GM19438 (cell line): ENCODE data around the gene FJX1.

Experiments
- ATAC-seq: cut with Tn5 transposase; IDR thresholded peaks from one replicate; pipeline ENCODE4 v1.9.1; 2021; ENCODE audit warnings: low read depth; ENCODE audit not compliant: unreplicated experiment

The FJX1 gene, protein sequence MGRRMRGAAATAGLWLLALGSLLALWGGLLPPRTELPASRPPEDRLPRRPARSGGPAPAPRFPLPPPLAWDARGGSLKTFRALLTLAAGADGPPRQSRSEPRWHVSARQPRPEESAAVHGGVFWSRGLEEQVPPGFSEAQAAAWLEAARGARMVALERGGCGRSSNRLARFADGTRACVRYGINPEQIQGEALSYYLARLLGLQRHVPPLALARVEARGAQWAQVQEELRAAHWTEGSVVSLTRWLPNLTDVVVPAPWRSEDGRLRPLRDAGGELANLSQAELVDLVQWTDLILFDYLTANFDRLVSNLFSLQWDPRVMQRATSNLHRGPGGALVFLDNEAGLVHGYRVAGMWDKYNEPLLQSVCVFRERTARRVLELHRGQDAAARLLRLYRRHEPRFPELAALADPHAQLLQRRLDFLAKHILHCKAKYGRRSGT

DNA sequence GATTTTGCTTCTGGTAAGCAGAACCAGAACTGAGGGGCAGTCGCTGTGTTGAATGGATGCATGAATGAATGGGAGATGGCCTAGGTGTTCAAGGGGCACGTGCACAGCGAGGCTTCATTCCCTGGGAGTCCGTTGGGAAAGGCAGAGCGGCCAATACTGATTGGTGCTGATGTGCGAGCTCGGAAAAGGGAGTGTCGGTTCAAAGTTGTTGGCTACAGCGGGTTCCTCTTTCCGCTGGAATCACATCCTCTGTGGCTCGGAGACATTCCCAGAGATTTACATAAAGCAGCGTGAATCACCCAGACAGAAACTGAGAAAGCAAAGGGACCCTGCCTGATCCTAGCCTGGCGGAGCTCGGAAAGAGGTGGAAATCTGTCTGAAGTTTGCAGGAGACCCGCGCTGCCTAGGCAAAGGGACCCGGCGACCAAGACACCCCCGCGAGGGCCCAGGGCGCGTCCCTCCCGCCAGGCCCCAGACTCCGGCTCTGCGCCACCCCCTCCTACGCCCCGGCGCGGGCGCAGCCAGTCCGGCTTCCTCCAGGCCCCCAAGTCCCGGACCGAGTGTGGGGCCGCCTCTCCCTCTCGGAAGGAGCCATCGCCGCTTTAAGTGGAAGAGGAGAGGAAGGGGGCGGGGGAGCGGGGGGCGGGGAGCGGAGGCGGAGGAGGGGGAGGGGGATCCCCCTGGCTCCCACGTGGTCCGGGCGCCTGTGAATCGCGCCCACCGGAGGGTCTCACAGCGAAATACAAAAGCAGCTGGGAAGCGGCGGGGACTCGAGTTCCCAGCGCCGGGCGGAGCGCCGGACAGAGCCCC, at the start of gene FJX1:
Gene FJX1 (plus strand): TSS at position 774 of the 810 bp plus-strand sequence. CDS start 177 bp downstream, outside the sequence.
- ATAC-seq, result peak; percentile 43

DNA sequence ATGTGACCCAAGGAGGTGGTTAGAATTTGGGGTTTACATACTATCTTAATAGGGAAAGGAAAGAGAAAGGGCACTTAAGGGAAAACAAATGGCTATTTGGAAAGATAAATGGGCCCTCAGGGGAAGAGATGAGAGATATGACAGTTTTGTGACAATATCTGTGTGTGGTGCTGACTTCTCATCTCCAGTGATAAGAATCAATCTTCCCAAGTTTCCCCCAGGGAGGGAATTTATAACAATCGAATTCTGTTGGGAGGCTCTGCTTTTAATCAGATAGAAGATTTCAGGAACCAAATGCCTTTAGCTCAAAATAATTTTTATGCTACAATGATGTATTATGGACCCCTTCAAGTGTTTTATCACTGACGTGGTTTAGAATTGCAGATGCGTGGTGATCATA, 46.6 kb upstream of the FJX1 start:
- no peak for ATAC-seq

DNA sequence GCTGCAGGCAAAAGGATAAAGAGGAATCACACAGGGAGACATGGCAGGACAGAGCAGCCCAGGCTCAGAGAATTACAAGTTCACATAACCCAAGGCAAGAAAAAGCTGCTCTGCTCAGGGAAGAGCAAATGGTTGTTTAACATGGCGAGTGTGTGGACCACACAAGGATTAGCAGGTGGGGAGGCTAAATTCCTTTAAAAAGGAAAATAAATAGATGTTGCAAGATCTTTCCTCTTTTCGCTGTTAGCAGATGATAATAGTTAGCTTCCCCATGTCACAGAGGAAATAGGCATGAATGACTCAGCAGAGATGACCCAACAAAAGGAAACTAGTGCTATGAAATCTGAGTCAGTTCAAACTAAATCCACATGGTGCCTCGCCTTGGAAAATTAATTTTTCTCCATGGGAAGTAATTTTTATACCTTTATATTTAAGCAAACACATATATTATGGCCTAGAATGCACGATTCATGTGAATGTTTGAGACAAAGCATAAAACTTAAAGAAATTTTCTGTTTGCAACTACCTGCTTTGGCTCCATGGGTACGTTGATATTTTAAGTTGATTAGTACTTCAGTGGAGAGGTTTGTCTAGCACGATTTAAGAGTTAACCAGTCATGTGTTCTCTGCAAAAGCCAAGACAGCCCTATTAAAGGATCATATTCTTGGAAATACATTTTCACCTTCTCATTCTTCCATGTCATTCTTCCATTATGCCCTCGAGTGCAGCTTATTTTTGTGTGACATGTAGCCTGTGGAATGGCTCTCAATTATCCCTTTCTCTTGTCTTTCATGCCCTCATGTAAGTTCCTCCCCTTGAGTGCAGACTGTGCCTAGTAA, 38.5 kb upstream of the FJX1 start:
- no peak for ATAC-seq

DNA sequence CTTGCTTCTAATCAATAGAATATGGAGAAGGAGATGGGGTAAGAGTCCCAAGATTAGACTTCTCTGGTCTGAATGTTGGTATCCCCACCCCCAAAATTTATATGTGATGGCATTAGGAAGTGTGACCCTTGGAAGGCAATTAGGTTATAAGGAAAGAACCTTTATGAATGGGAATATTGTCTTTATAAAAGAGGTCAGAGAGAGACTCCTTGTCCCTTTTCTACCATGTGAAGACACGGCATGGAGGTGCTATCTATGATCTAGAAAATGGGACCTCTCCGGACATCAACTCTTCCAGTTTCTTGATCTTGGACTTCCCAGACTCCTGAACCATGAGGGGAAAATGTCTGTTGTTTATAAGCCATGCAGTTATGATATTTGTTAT, 37.9 kb upstream of the FJX1 start:
- no peak for ATAC-seq

DNA sequence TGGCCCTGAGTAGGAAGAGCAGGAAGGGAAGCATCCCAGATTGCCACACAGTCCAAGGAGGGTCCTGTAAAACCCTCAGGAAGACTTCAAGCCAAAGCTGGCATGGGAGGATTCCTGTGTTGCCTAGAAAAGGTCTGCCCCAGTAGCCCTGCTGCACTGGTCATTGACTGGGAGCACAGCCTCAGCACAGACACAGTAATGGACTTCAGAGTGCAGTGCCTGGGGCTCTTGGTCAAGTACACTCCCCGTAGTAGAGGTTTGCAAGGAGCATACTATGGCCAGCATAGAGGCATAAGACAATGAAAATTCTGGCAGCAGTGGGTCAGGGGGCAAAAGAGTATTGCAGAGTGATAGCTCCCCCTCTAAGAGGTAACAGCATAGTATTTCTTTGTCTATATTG, 36.2 kb upstream of the FJX1 start:
- ATAC-seq, result no peak

DNA sequence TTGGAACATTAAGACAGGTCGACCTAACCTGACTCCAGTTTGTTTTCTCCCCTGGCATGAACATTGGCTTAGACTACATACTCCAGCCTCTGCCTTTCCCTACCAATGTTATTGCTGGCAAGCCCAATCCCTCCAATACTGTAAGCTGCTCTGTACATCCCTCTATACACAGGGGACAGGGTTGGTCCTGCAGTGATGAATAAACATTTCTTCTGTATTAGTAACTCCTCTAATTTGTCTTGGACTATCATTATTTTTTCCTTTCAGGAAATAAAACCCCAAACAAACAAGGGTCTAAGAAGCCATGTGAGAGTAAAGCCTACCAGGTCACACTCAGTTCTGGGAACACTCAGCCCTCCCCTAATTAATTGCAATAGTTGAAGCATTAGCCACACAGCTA, 35.1 kb upstream of the FJX1 start:
- ATAC-seq, result no peak

DNA sequence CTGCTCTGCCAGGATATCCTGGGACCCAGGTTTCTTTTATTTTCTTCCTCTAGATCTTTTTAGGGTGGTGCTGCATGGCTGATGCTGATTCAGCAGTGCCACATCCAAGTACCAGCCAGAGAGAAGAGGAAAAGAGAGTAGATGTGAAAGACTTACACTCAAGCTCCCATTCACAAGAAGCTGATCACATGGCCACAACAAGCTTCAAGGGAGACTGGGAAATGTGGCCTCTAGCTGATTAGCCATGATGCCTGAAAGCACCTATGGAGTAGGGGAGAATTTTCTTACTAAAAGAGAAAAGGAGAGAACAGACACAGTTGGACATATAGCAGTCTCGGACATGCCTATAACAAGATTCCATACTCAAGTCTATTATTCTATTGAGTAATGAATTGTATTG, 34.4 kb upstream of the FJX1 start:
- no peak for ATAC-seq

DNA sequence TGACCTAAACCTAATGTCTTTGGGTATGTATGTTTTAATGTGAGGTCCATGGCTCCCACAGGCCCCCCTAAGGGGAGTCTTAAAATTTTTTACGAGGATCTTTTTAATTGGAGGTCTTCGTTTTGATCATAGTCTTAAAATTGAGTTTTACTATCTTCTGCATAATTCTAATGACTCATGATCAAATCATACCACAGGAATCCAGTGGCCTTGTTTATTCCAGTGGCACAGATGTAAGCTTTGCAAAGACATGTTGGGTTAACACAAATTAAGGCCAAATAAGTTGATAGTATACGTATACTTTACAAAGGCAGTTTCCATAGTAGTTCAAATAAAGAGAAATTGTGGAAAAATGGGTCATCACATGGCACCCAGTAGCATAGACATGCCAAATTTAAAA, 33.9 kb upstream of the FJX1 start:
- no peak for ATAC-seq

DNA sequence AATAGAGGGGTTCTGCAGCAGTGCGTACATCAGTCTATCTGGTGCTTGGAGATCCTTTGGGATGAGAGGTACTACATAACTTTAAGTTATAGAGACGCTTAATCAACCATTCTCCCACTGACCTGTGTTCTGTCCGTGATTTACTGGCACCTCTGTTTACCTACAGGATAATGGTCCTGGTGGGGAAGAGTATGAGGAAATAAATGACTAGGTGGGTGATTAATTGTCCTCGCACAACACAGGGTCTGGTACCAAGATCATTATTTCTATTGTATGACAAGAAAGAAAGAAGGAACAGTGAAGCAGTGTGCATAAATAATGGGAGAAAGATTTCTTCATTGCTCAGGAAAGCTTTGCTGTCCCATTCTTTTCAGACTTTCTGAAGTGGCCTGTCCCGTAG, 32.8 kb upstream of the FJX1 start:
- no peak for ATAC-seq

DNA sequence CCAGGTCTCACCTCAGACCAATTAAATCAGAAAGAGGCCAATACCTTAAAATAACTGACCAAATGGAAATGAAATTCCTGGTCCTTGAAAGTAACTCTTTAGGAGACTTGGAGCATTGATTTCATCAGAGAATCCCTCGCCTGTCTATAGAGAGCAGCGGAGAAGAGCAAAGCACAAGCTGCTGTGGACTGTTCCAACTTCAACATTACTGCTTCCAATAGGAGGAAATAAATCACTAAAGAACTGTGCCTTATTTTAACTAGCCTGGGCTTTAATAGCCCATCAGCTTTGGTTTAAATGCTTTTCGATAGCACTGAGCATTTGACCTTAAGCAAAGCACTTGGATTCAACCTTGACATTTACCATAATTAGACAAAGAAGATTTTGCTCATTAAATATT, 32.0 kb upstream of the FJX1 start:
- no peak for ATAC-seq

DNA sequence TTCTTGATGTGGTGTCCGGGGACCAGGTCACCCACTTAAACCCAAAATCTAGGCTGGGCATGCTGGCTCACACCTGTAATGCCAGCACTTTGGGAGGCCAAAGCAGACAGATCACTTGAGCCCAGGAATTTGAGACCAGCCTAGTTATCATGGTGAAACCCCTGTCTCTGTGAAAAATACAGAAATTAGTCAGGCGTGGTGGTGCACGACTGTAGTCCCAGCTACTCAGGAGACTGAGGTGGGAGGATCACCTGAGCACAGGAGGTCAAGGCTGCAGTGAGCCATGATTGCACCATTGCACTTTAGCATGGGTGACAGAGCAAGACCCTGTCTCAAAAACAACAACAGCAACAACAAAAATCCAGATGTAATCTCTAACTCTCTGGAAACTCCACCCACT, 30.3 kb upstream of the FJX1 start:
- ATAC-seq, result no peak

DNA sequence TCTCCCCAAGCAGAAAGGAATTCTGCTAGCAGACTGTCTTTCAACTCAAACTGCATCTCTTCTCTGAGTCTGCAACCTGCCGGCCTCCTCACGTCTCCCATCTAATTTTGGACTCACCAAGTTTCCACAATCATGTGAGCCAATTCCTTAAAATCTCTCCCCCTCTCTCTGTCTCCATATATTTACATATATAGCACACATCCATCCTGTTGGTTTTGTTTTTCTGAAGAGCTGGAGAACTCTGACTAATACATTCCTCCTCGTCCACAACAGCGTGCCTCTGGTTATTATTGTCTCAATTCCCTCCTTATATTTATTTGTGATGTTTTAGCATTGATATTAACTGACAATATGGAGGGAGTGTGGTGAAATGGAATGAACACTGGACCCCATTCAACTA, 29.6 kb upstream of the FJX1 start:
- no peak for ATAC-seq

DNA sequence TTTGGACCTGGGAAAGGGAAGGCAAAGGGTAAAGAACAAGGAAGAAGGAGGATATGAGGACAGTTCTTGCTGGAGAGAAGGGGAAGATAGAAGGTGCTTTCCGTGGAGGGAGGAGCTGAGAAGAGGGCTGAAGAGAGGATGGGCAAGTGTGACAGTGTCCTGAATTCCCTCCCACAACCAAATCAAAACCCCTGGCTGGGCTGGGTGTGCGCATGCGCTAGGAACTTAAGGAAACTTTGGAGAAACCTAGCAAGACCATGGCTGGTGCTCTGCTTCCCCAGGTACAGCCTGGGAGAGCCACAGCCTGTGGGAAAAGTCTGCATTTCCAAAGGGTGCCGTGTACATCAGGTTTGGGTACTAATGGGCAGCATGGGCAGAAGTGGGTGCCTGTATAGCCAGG, 29.0 kb upstream of the FJX1 start:
- ATAC-seq, result no peak

DNA sequence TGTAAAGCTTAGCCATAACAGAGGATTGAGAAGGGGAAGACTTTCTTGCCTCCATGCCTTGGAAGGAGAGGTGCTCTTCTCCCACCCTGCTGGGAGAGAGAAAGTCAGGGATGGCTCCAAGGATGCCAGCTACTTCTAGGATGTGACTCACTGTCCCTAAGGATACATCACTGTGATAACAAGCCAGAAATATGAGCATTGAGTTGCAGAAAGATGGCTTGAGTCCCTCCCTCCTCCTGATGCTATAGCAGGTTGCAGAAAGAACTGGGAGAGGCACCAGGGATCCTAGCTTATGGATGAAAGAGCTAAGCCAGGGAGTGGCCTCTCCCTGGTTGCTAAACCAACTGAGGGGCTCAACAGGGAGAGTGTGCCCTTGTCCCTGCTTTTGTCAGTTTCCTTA, 27.8 kb upstream of the FJX1 start:
- no peak for ATAC-seq

DNA sequence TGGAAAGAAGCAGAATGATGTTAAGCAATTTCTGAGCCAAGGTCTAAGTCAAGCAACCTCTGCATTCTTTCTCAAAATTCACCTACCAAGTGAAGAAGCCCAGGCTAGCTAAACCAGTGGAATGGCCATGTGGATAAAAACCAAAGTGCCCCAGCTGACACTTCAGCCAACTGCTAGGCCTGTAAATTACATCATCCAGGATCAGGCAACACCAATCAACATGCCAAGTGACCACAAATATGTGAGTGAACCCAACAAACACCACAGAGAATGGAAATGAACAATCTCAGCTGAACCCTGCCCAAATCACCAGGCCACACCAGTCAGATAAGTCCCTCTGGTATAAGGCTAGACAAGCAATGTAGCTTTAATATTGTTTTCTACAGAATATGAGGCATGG, 25.1 kb upstream of the FJX1 start:
- no peak for ATAC-seq

DNA sequence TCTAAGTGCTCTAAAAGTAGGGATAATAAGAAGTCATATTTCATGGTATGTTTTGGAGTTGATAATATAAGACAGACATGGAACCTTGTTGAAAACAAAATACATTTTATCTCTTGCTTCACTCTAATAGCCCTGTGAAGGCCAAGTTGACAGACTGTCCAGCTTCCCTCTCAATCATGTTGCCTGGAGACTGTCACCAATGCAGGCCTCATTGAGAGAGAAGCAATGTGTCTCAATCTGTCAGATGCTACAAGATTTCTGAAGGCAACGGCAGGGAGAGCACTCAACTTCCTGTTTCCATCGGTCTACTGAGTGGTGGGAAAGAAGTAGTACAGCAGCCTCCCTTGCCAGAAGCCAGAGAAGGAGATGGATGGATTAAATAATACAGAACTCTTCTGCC, 23.6 kb upstream of the FJX1 start:
- no peak for ATAC-seq

DNA sequence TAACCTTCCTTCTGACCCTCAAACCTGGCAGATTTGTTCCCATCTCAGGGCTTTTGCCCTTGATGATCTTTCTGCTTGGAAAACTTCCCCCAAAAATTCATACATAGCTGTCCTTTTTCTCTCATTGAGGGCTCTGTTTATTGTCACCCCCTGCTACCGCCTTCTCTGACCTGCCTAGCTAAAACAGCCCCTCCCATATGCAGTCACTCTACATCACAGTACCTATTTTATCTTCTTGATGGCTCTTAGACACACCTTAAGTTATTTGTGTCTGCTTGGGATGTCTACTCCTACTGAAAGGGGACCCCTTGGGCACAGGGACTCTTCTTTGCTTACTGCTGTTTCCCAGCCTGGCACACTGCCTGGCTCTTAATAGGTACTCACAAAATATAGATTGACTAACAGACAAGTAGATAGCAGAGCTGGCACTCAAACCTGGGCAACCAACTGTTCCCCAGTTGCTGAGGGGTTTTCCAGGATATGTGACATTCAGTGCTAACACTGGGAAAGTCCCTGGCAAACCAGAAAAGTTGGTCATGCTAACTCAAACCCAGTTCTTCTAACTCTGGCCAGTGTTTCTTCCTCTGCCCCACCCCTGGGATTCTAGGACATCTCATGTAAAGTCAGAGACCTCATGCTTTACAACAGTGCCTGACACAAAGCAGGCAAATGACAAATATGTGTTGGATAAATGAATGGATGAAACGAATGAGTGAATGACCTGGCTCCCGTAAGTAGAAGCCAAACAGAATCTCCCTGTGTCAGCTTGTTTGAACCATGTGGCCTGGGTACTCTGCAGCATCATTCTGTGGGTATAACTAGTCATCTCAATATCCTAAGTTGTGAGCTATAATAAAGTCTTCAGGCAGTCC, 19.8 kb upstream of the FJX1 start:
- no peak for ATAC-seq

DNA sequence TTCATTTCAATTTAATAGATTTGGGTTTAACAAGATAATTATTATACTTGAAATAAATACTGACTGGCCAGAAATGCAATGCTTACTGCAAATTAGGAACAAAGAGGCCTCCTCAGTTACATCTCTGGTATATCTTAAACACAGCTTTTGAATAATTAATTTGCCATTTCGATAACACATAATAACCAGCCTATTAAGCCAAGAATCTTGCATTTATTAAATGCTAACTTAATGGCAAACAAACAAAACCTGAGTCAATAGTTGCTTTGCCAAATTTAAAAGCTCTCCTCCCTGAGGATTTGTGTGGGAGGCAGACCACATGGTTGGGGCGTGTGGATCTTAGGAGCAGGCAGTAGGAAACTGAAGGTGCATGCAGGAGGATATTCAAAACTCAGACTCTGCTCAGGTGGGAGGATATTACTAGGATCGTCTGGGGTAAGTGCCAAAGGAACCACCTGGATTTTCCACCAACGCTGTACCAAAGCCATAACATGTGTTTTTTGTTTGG, 17.9 kb upstream of the FJX1 start:
- ATAC-seq, result no peak

DNA sequence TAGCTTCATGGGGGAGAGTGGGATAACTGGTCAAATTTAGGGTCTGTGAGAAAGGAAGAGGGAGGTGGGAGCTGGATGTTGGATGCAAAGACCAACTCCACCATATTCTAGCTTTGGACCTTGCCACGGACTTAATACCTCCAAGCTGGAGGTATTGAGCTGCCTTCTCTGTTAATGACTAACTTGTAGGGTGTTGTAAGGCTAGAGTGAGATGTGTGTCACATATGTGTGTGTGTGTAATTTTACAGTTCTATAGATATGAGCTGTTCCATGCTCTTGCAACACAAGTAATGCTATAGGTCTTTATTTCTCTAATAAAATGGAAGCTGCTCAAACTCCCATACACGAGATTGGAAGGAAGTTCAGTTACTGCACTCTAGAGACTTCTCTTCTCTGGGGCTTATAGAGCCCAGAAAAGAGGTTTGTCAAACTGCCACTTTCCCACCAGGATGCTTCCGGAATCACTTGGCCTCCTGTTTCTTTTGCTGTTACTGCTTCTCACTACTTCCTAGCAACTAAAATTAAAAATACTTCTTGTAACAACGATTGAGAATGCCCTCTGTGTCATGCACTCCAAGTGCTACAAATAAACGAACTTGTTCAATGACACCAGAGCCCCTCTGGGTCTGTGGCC, 16.0 kb upstream of the FJX1 start:
- ATAC-seq, result no peak
